Measurements from ENCODE around the gene ARL6IP4.

ARL6IP4 gene

DNA sequence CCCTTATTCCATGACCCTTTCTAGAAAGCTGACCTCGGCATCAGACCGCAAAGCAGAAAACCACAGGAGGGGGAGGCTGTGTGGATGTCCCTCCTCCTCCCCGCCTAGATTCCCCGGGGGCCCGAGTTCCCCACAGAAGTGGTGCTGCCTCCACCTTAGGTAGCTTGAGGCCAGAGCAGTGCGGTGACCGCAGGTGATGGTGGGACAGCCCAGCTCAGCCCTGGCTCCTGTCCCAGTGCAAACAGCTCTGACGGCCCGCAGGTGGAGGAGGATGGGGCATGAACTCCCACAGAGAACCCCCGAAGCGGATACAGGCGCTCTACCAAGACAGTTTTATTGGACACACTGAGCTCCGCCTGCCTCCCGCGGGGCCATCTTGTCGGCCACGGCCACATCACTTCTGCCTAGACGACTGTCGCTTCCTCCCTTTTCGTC, 19.5 kb downstream of the ARL6IP4 start:
- no peak overlapping the region for H3K27ac ChIP-seq
- TF ChIP-seq, protein P1, sequence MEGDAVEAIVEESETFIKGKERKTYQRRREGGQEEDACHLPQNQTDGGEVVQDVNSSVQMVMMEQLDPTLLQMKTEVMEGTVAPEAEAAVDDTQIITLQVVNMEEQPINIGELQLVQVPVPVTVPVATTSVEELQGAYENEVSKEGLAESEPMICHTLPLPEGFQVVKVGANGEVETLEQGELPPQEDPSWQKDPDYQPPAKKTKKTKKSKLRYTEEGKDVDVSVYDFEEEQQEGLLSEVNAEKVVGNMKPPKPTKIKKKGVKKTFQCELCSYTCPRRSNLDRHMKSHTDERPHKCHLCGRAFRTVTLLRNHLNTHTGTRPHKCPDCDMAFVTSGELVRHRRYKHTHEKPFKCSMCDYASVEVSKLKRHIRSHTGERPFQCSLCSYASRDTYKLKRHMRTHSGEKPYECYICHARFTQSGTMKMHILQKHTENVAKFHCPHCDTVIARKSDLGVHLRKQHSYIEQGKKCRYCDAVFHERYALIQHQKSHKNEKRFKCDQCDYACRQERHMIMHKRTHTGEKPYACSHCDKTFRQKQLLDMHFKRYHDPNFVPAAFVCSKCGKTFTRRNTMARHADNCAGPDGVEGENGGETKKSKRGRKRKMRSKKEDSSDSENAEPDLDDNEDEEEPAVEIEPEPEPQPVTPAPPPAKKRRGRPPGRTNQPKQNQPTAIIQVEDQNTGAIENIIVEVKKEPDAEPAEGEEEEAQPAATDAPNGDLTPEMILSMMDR (conservative IDR thresholded peaks at IDR 0.05), result no peak

DNA sequence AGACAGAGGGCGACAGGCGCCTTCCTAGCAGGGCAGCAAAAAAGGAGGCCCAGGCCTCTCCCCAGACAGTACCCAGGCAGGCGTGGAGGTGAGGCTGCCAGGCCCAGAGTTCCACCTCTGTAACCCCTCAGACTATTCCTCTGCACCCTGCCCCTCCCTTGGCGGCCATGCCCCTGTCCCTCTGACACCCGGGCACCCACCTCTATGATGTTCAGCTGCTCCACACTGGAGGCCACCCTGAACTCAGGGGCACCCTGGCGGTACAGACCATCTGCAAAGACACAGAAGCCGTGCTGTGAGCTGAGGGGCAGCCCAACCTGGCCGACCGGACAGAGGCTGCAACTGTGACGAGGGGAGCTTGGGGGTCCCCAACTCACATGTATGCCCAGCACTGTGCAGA, 20.1 kb downstream of the ARL6IP4 start:
- no peak overlapping the region for H3K27ac ChIP-seq

GRCh38 chr12:123001464-123001863, 21.0 kb downstream of the ARL6IP4 start:
- TF ChIP-seq, protein P1 (conservative IDR thresholded peaks at IDR 0.05), result no peak
- no peak overlapping the region for H3K27ac ChIP-seq

More for the DNA sequence above, 20.1 kb downstream of the ARL6IP4 start:
- TF ChIP-seq, protein P1 (conservative IDR thresholded peaks at IDR 0.05), result no peak

DNA sequence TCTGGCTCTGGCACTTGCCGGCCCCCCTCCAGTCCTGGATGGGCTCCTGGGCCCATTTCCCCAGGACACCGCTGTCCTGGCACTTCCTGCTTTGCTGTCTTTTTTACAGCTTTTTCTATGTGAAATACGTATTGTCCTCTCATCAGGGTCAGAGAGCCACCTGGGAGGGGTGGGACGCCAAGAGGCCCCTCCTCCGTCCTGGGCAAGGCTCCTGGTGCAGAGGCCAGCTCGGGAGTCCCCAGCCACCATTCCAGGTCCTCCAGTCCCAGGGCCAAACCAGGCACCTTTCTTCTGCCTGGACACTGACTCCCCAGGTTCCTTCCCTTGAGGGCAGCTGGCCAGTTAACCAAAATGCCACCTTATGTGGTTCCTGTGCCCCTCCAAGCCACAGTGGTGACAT, 22.8 kb downstream of the ARL6IP4 start:
- H3K27ac ChIP-seq, result no peak overlapping the region
- TF ChIP-seq, protein P1 (conservative IDR thresholded peaks at IDR 0.05), result no peak

- TF ChIP-seq, protein P1 (conservative IDR thresholded peaks at IDR 0.05), result no peak
- no peak overlapping the region for H3K27ac ChIP-seq
Observed at GRCh38 chr12:123004287-123004686, 23.8 kb downstream of the ARL6IP4 start.

DNA sequence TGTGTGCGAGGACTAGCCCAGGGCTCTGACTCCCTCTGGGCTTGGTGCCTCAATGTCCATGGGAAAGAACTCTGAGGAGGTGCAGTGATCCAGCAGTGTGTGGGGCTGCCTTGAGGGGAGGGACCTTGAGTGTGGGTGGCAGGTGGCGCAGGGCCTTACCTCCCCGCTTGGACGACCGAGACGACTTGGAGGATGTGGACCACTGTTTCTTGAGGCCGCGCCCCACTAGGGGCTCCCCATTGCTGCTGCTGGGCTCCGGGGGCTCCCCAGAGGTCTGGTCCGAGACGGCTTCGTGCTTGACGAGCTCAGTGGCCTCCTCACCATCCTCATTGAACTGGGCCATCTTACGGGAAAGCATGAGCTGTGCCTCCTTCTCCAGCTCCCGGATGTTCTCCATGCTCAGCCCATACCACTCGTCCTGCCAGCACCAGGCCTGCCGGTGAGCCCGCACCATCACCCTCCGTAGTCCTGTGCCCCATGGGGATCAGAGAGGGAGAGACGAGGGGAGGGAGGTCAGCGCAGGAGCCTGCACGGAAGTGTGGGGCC, 24.7 kb downstream of the ARL6IP4 start:
- TF ChIP-seq, protein P1 (conservative IDR thresholded peaks at IDR 0.05), result no peak
- H3K27ac ChIP-seq, result no peak overlapping the region

DNA sequence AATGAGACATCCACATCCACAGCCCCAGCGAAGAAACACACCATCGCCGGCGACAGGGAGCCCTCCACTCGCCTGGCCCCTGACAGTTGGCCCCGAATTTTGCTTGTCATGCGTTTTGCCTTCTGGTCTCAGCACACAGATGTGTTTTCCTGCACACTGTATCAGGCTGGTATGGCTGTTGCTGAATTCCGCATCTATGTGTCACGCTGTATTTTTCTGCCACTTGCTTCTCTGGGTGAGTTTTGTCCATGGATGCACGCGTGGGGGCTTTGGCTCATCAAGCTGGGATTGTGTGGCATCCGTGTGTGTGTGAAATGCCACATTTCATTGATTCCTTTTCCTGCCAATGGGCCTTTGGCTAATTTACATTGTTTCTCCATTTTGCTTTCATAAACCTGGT, 26.5 kb downstream of the ARL6IP4 start:
- TF ChIP-seq, protein P1 (conservative IDR thresholded peaks at IDR 0.05), result no peak
- H3K27ac ChIP-seq, result no peak overlapping the region
